HG03196 (cell line): ENCODE results near the gene WDR73.
"Not testable (repeated sequence)": the region's sequence is repeated elsewhere in the genome, so short reads cannot be mapped to it uniquely, and the experiment has no call there.

Source experiments
- ATAC-seq: cut with Tn5 transposase; IDR thresholded peaks from one replicate; pipeline ENCODE4 v1.9.1; 2021; ENCODE audit not compliant: unreplicated experiment

The WDR73 gene

GRCh38 chr15:84653910-84654688, at the start of gene WDR73:
Gene WDR73, minus strand, starts transcription at chr15:84654283. Its CDS starts 9 bp downstream, at chr15:84654274.
- peak; percentile 79 for ATAC-seq

DNA sequence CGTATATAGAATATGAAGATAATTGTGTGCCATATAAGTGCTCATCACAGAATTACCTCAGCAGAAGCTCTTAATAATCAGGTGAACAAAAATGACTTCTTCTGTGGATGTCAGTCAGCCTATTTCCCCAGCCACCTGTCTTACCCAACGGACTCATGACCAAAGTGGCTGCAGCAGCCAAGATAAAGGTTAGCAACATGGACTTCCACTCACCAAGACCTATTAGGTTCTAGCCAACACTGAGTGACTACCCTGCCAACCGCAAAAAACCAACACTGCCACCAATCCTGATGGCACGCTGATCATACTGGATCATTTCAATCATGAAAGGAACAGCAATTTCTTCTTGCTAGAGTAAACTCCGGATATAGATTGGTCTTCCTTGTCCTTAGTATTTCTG, 49.7 kb upstream of the WDR73 start:
- ATAC-seq, result no peak

GRCh38 chr15:84702961-84703482, 48.9 kb upstream of the WDR73 start:
- no peak for ATAC-seq

DNA sequence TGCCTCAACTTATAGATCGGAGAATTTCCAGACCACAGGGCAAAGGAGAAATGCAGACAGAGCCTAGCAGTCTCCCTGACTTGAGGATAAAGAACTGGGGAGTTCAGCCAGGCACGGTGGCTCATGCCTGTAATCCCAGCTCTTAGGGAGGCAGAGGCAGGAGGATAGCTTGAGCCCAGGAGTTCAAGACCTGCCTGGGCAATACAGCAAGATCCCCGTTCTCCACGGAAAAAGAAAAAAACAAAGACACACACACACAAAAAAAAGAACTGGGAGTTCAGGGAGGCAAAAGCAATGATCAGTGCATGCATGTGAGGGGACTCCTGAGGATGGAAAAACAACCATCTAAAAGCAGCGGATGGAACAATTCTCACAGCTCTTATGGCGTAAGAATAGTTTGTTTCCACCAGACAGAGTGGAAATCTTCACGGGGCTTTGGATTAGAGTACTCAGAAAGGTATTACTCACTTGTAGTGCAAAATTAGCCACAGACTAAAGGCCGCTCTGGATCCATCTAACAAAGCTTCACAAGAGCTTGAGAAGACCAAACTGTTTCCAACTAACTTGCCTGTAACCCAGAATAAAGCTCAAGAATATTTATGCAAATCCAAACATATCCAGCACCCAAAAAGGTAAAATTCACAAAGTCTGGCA, 45.6 kb upstream of the WDR73 start:
- ATAC-seq, result no peak

GRCh38 chr15:84697236-84697990, 43.3 kb upstream of the WDR73 start:
- no peak for ATAC-seq

DNA sequence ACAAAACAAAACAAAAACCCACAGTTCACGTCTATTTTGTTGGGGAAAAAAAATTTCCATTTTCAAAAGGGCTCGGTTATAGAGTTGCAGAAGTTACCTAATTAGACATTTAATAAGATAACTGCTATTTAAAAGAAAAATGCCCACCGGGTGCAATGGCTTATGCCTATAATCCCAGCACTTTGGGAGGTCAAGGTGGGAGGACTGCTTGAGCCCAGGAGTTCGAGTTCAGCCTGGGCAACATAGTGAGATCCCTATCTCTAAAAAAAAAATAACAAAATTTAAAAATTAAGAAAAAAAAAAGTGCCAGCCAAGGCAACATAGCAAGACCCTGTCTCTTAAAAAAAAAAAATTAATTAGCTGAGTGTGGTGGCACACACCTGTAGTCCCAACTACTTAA, 42.7 kb upstream of the WDR73 start:
- ATAC-seq, result no peak

DNA sequence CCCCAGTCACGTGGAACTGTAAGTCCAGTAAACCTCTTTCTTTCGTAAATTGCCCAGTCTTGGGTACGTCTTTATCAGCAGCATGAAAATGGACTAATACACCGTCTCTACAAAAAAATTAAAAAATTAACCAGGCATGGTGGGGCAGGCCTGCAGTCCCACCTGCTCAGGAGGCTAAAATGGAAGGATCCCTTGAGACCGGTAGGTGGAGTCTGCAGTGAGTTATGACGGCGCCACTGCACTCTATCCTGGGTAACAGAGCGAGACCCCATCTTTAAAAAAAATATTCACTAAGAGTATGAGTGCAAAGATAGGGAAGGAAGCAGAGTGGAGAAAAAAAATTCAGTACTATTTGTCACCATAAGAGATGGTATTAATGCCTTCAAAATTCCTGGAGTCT, 36.3 kb upstream of the WDR73 start:
- ATAC-seq, result no peak

- ATAC-seq, result no peak
Measured at GRCh38 chr15:84689858-84690257, 35.8 kb upstream of the WDR73 start.

GRCh38 chr15:84686446-84686845, 32.4 kb upstream of the WDR73 start:
- not testable (repeated sequence) for ATAC-seq

DNA sequence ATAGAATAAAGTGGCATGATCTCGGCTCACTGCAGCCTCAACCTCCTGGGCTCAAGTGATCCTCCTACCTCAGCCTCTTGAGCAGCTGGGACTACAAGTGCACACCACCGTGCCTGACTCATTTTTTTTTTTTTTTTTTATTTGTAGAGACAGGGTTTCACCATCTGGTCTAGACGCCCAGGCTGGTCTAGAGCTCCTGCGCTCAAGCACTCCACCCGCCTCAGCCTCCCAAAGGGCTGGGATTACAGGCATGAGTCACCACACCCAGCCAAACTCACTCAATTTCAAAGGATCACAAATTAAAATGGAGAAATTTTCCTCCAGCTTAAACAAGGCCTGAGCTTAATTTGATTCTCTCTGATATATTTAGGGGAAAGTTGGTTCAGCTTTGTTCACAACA, 31.2 kb upstream of the WDR73 start:
- no peak for ATAC-seq

DNA sequence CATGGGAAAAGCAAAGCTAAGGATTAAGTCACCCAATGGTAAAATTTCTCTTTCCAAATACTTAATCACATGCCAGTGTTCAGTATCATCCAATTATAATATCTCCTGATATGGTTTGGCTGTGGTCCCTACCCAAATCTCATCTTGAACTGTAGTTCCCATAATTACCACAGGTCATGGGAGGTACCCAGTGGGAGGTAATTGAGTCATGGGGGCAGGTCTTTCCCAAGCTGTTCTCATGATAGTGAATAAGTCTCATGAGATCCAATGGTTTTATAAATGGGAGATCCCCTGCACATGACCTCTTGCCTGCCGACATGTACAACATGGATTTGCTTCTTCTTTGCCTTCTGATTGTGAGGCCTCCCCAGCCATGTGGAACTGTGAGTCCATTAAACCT, 30.0 kb upstream of the WDR73 start:
- ATAC-seq, result no peak

GRCh38 chr15:84681831-84682230, 27.7 kb upstream of the WDR73 start:
- ATAC-seq, result no peak

- ATAC-seq, result no peak
Measured at GRCh38 chr15:84671211-84671610, 17.1 kb upstream of the WDR73 start.

- no peak for ATAC-seq
Measured at GRCh38 chr15:84669726-84670125, 15.6 kb upstream of the WDR73 start.

DNA sequence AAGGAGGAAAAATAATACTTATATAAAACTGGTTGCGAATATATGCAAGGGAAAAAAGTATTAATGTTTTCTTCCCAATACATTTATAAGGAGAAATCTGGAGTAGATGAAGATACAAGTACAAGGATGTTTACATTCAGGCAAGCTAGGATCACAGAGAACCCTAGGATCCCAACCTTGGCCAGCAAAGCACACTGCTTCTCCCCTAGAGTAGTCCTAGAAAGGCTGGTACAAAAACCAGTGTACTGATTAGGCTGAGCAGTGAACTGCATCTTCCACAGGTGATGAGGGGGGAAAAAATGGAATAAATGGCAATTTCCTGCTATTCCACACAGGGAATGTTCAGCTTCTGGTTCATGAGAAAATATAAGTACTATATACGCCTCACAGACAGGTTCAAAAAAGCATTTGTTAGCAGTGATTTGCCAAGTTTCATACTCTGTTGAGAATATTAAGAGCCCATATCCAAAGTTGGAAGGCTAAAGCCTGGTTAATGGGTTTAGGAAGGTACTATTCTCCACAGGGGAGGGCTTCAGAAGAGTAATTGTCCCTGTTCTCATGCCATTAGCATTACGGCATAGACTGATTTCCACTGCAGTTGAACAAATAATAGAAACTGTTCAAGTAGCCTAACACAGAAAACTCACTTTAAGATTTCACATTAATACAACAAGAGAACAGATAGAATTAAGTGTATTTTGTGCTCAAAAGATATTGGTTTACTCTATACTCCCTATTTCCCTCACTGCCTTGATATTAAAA, 14.3 kb upstream of the WDR73 start:
- no peak for ATAC-seq

DNA sequence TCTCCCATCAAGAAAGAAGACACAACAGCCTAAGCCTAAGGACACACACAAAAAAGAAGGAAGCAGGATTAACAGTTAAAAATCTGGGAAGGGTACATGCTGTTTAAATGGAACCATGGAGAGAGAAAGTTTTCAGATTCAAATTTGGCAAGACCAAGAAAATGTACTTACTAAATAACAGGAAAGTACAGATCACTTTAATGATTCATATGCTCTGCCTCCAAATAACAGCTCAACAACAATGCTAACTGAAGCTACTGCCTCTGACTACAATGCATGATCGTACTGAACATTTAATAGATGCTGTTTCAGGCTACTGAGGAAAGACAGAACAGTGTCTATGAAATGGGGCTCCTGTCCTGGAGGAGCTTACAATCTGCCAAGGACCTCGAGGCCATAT, 12.3 kb upstream of the WDR73 start:
- no peak for ATAC-seq

- no peak for ATAC-seq
Measured at GRCh38 chr15:84661001-84661400, 6.9 kb upstream of the WDR73 start.

DNA sequence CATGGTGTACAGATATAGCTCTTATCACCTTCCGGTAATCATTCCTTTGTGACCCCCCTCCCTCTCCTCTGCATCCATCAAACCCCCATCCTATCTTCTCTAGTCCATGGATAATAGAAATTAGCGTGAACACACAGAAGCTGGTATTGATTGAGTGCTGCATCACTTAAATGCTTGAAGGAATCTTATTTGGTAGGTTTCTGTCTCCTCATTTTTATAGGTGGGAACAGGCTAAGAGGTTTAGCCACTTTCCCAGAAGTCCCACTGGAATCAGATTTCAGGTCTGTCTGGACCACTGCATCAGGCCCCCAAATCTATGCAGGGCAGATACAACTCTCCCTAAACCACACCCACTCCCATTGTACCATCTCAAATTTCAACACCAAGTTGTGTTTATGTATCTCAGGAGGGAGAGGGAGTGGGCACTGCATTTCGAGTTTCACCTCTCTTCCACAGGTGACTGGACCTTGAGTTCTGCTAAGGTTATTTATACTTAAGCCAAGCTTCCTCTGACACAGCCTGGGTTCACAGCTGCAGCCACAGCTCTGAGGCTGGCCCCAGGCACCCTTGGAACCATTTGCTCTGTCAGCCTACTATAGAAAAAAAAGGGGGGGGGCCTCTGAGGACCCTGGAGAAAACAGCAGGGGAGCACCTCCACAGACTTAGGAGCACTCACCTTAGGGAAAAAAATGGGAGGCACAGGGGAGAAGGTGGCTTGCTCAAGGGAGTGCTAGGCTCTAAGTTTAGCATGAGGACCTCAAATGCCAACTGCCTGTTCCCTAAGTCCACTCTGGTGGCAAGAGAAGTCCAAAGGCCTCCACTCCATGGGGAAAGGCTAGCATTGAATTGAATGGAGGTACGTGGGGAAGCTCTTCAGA, 6.1 kb upstream of the WDR73 start:
- ATAC-seq, result no peak

- ATAC-seq, result no peak
Measured at GRCh38 chr15:84658788-84659411, 4.8 kb upstream of the WDR73 start.
